ENCODE measurements around the gene PARD3B.

PARD3B gene

GRCh38 chr2:205612636-205613035 lies 1067.4 kb downstream of the PARD3B start:
- no peak for TF ChIP-seq JUND (IDR thresholded peaks at IDR 0.05; ENCODE audit: low read depth)
- in situ Hi-C loops (cut with HindIII; ENCODE audit: low pct_unique_long_range_greater_than_20kb, low sequenced_read_pairs) = no loop called here
- no peak for DNase-seq (ENCODE audit: low read depth in 1 of 2, low spot score in 1 of 2)

- DNase-seq (ENCODE audit: low read depth in 1 of 2, low spot score in 1 of 2) = no peak
- no peak for TF ChIP-seq JUND (IDR thresholded peaks at IDR 0.05; ENCODE audit: low read depth)
- in situ Hi-C loops (cut with HindIII; ENCODE audit: low pct_unique_long_range_greater_than_20kb, low sequenced_read_pairs) = no loop called here
Measured at GRCh38 chr2:205613970-205614559, 1068.8 kb downstream of the PARD3B start.

- in situ Hi-C loops (cut with HindIII; ENCODE audit: low pct_unique_long_range_greater_than_20kb, low sequenced_read_pairs) = no loop called here
- DNase-seq (ENCODE audit: low read depth in 1 of 2, low spot score in 1 of 2) = no peak
- no peak for TF ChIP-seq JUND (IDR thresholded peaks at IDR 0.05; ENCODE audit: low read depth)
Measured at GRCh38 chr2:205614965-205615364, 1069.7 kb downstream of the PARD3B start.

GRCh38 chr2:205617905-205618304 lies 1072.6 kb downstream of the PARD3B start:
- in situ Hi-C loops (cut with HindIII; ENCODE audit: low pct_unique_long_range_greater_than_20kb, low sequenced_read_pairs) = no loop called here
- no peak for TF ChIP-seq JUND (IDR thresholded peaks at IDR 0.05; ENCODE audit: low read depth)
- peak in 1 of 2 experiments; percentile 67 for DNase-seq (ENCODE audit: low read depth in 1 of 2, low spot score in 1 of 2)

GRCh38 chr2:205619600-205619999 lies 1074.3 kb downstream of the PARD3B start:
- no peak for TF ChIP-seq JUND (IDR thresholded peaks at IDR 0.05; ENCODE audit: low read depth)
- in situ Hi-C loops (cut with HindIII; ENCODE audit: low pct_unique_long_range_greater_than_20kb, low sequenced_read_pairs) = no loop called here
- DNase-seq (ENCODE audit: low read depth in 1 of 2, low spot score in 1 of 2) = no peak

GRCh38 chr2:205627085-205627484 lies 1081.8 kb downstream of the PARD3B start:
- no peak for TF ChIP-seq JUND (IDR thresholded peaks at IDR 0.05; ENCODE audit: low read depth)
- no peak for DNase-seq (ENCODE audit: low read depth in 1 of 2, low spot score in 1 of 2)
- in situ Hi-C loops (cut with HindIII; ENCODE audit: low pct_unique_long_range_greater_than_20kb, low sequenced_read_pairs) = no loop called here

GRCh38 chr2:205628422-205628821 lies 1083.1 kb downstream of the PARD3B start:
- no peak for TF ChIP-seq JUND (IDR thresholded peaks at IDR 0.05; ENCODE audit: low read depth)
- in situ Hi-C loops (cut with HindIII; ENCODE audit: low pct_unique_long_range_greater_than_20kb, low sequenced_read_pairs) = no loop called here
- DNase-seq (ENCODE audit: low read depth in 1 of 2, low spot score in 1 of 2) = no peak

GRCh38 chr2:205629091-205629776 lies 1084.0 kb downstream of the PARD3B start:
- DNase-seq (ENCODE audit: low read depth in 1 of 2, low spot score in 1 of 2) = no peak
- no peak for TF ChIP-seq JUND (IDR thresholded peaks at IDR 0.05; ENCODE audit: low read depth)

GRCh38 chr2:205633994-205634393 lies 1088.7 kb downstream of the PARD3B start:
- in situ Hi-C loops (cut with HindIII; ENCODE audit: low pct_unique_long_range_greater_than_20kb, low sequenced_read_pairs) = no loop called here
- DNase-seq (ENCODE audit: low read depth in 1 of 2, low spot score in 1 of 2) = no peak
- no peak for TF ChIP-seq JUND (IDR thresholded peaks at IDR 0.05; ENCODE audit: low read depth)

More at GRCh38 chr2:205629091-205629776, 1084.0 kb downstream of the PARD3B start:
- in situ Hi-C loops (cut with HindIII; ENCODE audit: low pct_unique_long_range_greater_than_20kb, low sequenced_read_pairs) = no loop called here

- no peak for TF ChIP-seq JUND (IDR thresholded peaks at IDR 0.05; ENCODE audit: low read depth)
- in situ Hi-C loops (cut with HindIII; ENCODE audit: low pct_unique_long_range_greater_than_20kb, low sequenced_read_pairs) = no loop called here
- DNase-seq (ENCODE audit: low read depth in 1 of 2, low spot score in 1 of 2) = no peak
Measured at GRCh38 chr2:205636549-205637319, 1091.5 kb downstream of the PARD3B start.

GRCh38 chr2:205637320-205637602 lies 1092.0 kb downstream of the PARD3B start:
- in situ Hi-C loops (cut with HindIII; ENCODE audit: low pct_unique_long_range_greater_than_20kb, low sequenced_read_pairs) = no loop called here
- TF ChIP-seq JUND (IDR thresholded peaks at IDR 0.05; ENCODE audit: low read depth) = no peak
- no peak for DNase-seq (ENCODE audit: low read depth in 1 of 2, low spot score in 1 of 2)

- no peak for TF ChIP-seq JUND (IDR thresholded peaks at IDR 0.05; ENCODE audit: low read depth)
Measured at GRCh38 chr2:205637779-205638503, 1092.7 kb downstream of the PARD3B start.

GRCh38 chr2:205640716-205641115 lies 1095.4 kb downstream of the PARD3B start:
- in situ Hi-C loops (cut with HindIII; ENCODE audit: low pct_unique_long_range_greater_than_20kb, low sequenced_read_pairs) = no loop called here

More at GRCh38 chr2:205637779-205638503, 1092.7 kb downstream of the PARD3B start:
- DNase-seq (ENCODE audit: low read depth in 1 of 2, low spot score in 1 of 2) = no peak
- in situ Hi-C loops (cut with HindIII; ENCODE audit: low pct_unique_long_range_greater_than_20kb, low sequenced_read_pairs) = no loop called here

More at GRCh38 chr2:205640716-205641115, 1095.4 kb downstream of the PARD3B start:
- DNase-seq (ENCODE audit: low read depth in 1 of 2, low spot score in 1 of 2) = no peak
- TF ChIP-seq JUND (IDR thresholded peaks at IDR 0.05; ENCODE audit: low read depth) = no peak
